Measurements from ENCODE around the gene BABAM2. TPM values are rescaled to one million over a fixed set of nuclear protein-coding genes. Genes with fewer than 3 reads are reported as not detected.

BABAM2 gene
- total and polyA plus RNA-seq, 2 of the 4 experiments (the other 2 are of a cell fraction) = 20.9 to 23.1 TPM

- Histone ChIP-seq H3K27me3 (ENCODE audit: control insufficient read depth, insufficient read depth, low read length) (no peaks in the 10 kb centered on the region), H3K9me3 (ENCODE audit: control insufficient read depth, insufficient read depth, low read length) (0 out of 2 replicates have a peak, but pooled peaks cover 2% of the 10 kb centered on the region), H2AK9ac (replicated peaks; ENCODE audit: low read depth, low read length, poor library complexity) (no peak overlapping the region), H3K56ac (ENCODE audit: extremely low read depth, insufficient read depth, low read length) (no peak overlapping the region), H3K4me1 (ENCODE audit: control insufficient read depth, insufficient read depth, low read length) (peaks cover 2% of the 10 kb centered on the region), H3K36me3 (ENCODE audit: control insufficient read depth, insufficient read depth, low read length) (no peaks in the 10 kb centered on the region), H2BK5ac (ENCODE audit: low read depth, low read length, poor library complexity, severe bottlenecking) (no peak overlapping the region), H3K9ac (ENCODE audit: low read depth, low read length) (no peak overlapping the region), H3K14ac (replicated peaks; ENCODE audit: low read depth, low read length) (no peak overlapping the region), H3K23ac (ENCODE audit: low read depth, low read length) (no peak overlapping the region), H3K4me2 (ENCODE audit: low read depth, low read length) (no peak overlapping the region), H3K27ac (ENCODE audit: insufficient read depth, low read length) (no peak overlapping the region), H4K20me1 (ENCODE audit: insufficient read depth, low read length) (no peaks in the 10 kb centered on the region), H2AK5ac (ENCODE audit: low read depth, low read length) (no peak overlapping the region), H2BK20ac (ENCODE audit: low read depth, low read length) (no peak overlapping the region), H4K91ac (ENCODE audit: insufficient read depth, low read depth, low read length) (no peak overlapping the region), H2BK15ac (ENCODE audit: low read depth, low read length) (no peak overlapping the region), H3K9me1 (ENCODE audit: insufficient read depth, low read length) (peaks cover 3% of the 10 kb centered on the region), H4K5ac (ENCODE audit: low read depth, low read length) (no peak overlapping the region), H3K4ac (ENCODE audit: low read depth, low read length) (no peak overlapping the region; the same call in 1 of the 2 replicates), H2AFZ (replicated peaks; ENCODE audit: low read length, poor library complexity) (no peak overlapping the region), H3K18ac (ENCODE audit: low read depth, low read length) (no peak overlapping the region), H2BK120ac (ENCODE audit: low read depth, low read length) (no peak overlapping the region; the same call in 1 of the 2 replicates), H3K79me1 (ENCODE audit: low read depth in 1 of 2, low read length in 2 of 2) (peaks cover 0 to 12% of the 10 kb centered on the region in 2 experiments; a peak in 1 of 4 replicates), H3K4me3 (ENCODE audit: insufficient read depth, low read depth, low read length) (no peak overlapping the region), H4K8ac (ENCODE audit: low read depth in 2 of 2, low read length in 2 of 2) (0 out of 4 replicates have a peak overlapping the region, but pooled peaks of 1 of the 2 experiments have one; percentile 9)
- no peak for TF ChIP-seq RAD21 (IDR thresholded peaks at IDR 0.05; ENCODE audit: low read length)
- TF ChIP-seq RFX5 (IDR thresholded peaks at IDR 0.05; ENCODE audit: low read depth, low read length) = no peak
- TF ChIP-seq POLR2A (IDR thresholded peaks at IDR 0.05; ENCODE audit: low read depth, low read length) = no peak
- no peak for TF ChIP-seq MAFK (IDR thresholded peaks at IDR 0.05; ENCODE audit: low read depth, low read length)
- no peak for TF ChIP-seq NFE2L2 (IDR thresholded peaks at IDR 0.05; ENCODE audit: low read depth, low read length)
- TF ChIP-seq FOS (IDR thresholded peaks at IDR 0.05; ENCODE audit: low read depth, low read length) = no peak
- no peak for TF ChIP-seq CTCF (conservative IDR thresholded peaks at IDR 0.05; ENCODE audit: low read depth, low read length)
- TF ChIP-seq CEBPB (IDR thresholded peaks at IDR 0.05; ENCODE audit: low read depth, low read length) = no peak
- TF ChIP-seq MXI1 (IDR thresholded peaks at IDR 0.05; ENCODE audit: borderline replicate concordance, low read depth, low read length) = no peak
- TF ChIP-seq USF2 (IDR thresholded peaks at IDR 0.05; ENCODE audit: low read depth, low read length) = no peak
- TF ChIP-seq SMC3 (IDR thresholded peaks at IDR 0.05; ENCODE audit: low read depth, low read length) = no peak
- BruUV-seq (replicated peaks) = no TSS peak
- dilution Hi-C loops (cut with HindIII; ENCODE audit: low sequenced_read_pairs, unreplicated experiment) (no loop called here), intact Hi-C loops (cut with micrococcal nuclease) (no loop called here), in situ Hi-C loops (cut with MboI; ENCODE audit: low sequenced_read_pairs) (no loop called here)
- ChIA-PET POLR2A (ENCODE audit: unreplicated experiment) (no interaction called here), CTCF (no interaction called here)
- ATAC-seq (ENCODE audit: low read depth) (no peak), DNase-seq (no peak)
- WGBS, 2 experiments (ENCODE audit: extremely low coverage in 2 of 2, insufficient read length in 1 of 2) = no CpG with 5 or more reads among the region's 1 CpG
These were observed 85.8 kb downstream of the BABAM2 start for GRCh38 chr2:27976308-27976707.
